Esophagus squamous epithelium (tissue), 4 donors: Measurements from ENCODE around the gene CMTR1.
"Not testable (repeated sequence)": the region's sequence is repeated elsewhere in the genome, so short reads cannot be mapped to it uniquely, and the experiment has no call there.

Source experiments
- POLR2A ChIP-seq, 4 donors: fragments of 450-650 bp; IDR thresholded peaks; one replicate each; pipeline ENCODE4 v1.6.1; 2017; ENCODE audit warnings: antibody characterized with exemption in 4 of 4, mild to moderate bottlenecking in 4 of 4, moderate library complexity in 3 of 4
- TF ChIP-seq, protein P1 (sequence below), 6 experiments: fragments of 450-650 bp in 4 of 6; fragments of 200-600 bp in 2 of 6; sonication (generic) in 2 of 6; IDR thresholded peaks; one replicate each; pipeline ENCODE4 v1.5.1; 2016 to 2019; ENCODE audit warnings: antibody characterized with exemption in 6 of 6, mild to moderate bottlenecking in 4 of 6, moderate library complexity in 4 of 6

DNA sequence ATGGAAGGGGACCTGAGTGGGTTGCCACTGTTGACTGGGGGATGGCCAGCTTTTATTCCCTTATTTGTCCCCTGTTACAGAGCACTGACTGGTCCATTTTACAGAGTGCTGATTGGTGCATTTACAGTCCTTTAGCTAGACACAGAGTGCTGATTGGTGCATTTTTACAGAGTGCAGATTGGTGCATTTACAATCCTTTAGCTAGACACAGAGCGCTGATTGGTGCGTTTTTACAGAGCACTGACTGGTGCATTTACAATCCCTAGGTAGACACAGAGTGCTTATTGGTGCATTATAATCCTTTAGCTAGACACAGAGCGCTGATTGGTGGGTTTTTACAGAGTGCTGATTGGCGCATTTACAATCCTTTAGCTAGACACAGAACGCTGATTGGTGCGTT, 67.9 kb downstream of the CMTR1 start:
- TF ChIP-seq, protein P1, sequence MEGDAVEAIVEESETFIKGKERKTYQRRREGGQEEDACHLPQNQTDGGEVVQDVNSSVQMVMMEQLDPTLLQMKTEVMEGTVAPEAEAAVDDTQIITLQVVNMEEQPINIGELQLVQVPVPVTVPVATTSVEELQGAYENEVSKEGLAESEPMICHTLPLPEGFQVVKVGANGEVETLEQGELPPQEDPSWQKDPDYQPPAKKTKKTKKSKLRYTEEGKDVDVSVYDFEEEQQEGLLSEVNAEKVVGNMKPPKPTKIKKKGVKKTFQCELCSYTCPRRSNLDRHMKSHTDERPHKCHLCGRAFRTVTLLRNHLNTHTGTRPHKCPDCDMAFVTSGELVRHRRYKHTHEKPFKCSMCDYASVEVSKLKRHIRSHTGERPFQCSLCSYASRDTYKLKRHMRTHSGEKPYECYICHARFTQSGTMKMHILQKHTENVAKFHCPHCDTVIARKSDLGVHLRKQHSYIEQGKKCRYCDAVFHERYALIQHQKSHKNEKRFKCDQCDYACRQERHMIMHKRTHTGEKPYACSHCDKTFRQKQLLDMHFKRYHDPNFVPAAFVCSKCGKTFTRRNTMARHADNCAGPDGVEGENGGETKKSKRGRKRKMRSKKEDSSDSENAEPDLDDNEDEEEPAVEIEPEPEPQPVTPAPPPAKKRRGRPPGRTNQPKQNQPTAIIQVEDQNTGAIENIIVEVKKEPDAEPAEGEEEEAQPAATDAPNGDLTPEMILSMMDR (IDR thresholded peaks at IDR 0.05) = not testable (repeated sequence)
- not testable (repeated sequence) for TF ChIP-seq POLR2A (IDR thresholded peaks at IDR 0.05)
